ENCODE results near the gene FAT3.
A peak's percentile ranks its signal among the peaks of the same experiment; 100 is the strongest.

The FAT3 gene

GRCh38 chr11:92227230-92227814 is 2.7 kb downstream of the FAT3 start:
- DNase-seq (ENCODE audit: insufficient read length, low spot score) (no peak), FAIRE-seq (no peak)

- FAIRE-seq (no peak), DNase-seq (ENCODE audit: insufficient read length, low spot score) (no peak)
Measured at GRCh38 chr11:92227959-92228935, 3.6 kb downstream of the FAT3 start.

- no peak for FAIRE-seq
- no peak for DNase-seq (ENCODE audit: insufficient read length, low spot score)
Measured at GRCh38 chr11:92236856-92237255, 12.2 kb downstream of the FAT3 start.

- FAIRE-seq (peak; percentile 20), DNase-seq (ENCODE audit: insufficient read length, low spot score) (no peak)
Measured at GRCh38 chr11:92240916-92241315, 16.3 kb downstream of the FAT3 start.

GRCh38 chr11:92245700-92246271 is 21.2 kb downstream of the FAT3 start:
- no peak for FAIRE-seq
- DNase-seq (ENCODE audit: insufficient read length, low spot score), result no peak

- DNase-seq (ENCODE audit: insufficient read length, low spot score) (no peak), FAIRE-seq (no peak)
Measured at GRCh38 chr11:92246630-92247029, 22.0 kb downstream of the FAT3 start.

GRCh38 chr11:92249156-92249753 is 24.6 kb downstream of the FAT3 start:
- no peak for FAIRE-seq

GRCh38 chr11:92251980-92252379 is 27.4 kb downstream of the FAT3 start:
- no peak for FAIRE-seq

More at GRCh38 chr11:92249156-92249753, 24.6 kb downstream of the FAT3 start:
- DNase-seq (ENCODE audit: insufficient read length, low spot score), result no peak

GRCh38 chr11:92253421-92253820 is 28.8 kb downstream of the FAT3 start:
- no peak for FAIRE-seq
- no peak for DNase-seq (ENCODE audit: insufficient read length, low spot score)

More at GRCh38 chr11:92251980-92252379, 27.4 kb downstream of the FAT3 start:
- no peak for DNase-seq (ENCODE audit: insufficient read length, low spot score)

GRCh38 chr11:92253945-92254344 is 29.3 kb downstream of the FAT3 start:
- no peak for FAIRE-seq
- DNase-seq (ENCODE audit: insufficient read length, low spot score), result no peak

- FAIRE-seq, result no peak
- no peak for DNase-seq (ENCODE audit: insufficient read length, low spot score)
Measured at GRCh38 chr11:92257536-92257935, 32.9 kb downstream of the FAT3 start.

- FAIRE-seq (no peak), DNase-seq (ENCODE audit: insufficient read length, low spot score) (no peak)
Measured at GRCh38 chr11:92259861-92260260, 35.2 kb downstream of the FAT3 start.

GRCh38 chr11:92264350-92264749 is 39.7 kb downstream of the FAT3 start:
- FAIRE-seq, result no peak
- no peak for DNase-seq (ENCODE audit: insufficient read length, low spot score)

GRCh38 chr11:92266806-92267205 is 42.2 kb downstream of the FAT3 start:
- FAIRE-seq (no peak), DNase-seq (ENCODE audit: insufficient read length, low spot score) (no peak)

GRCh38 chr11:92267278-92267677 is 42.7 kb downstream of the FAT3 start:
- no peak for FAIRE-seq
- no peak for DNase-seq (ENCODE audit: insufficient read length, low spot score)

- DNase-seq (ENCODE audit: insufficient read length, low spot score) (no peak), FAIRE-seq (no peak)
Measured at GRCh38 chr11:92267968-92268367, 43.4 kb downstream of the FAT3 start.

- no peak for DNase-seq (ENCODE audit: insufficient read length, low spot score)
- no peak for FAIRE-seq
Measured at GRCh38 chr11:92268546-92268945, 43.9 kb downstream of the FAT3 start.

- FAIRE-seq, result peak; percentile 90
- peak; percentile 50 for DNase-seq (ENCODE audit: insufficient read length, low spot score)
Measured at GRCh38 chr11:92269021-92269420, 44.4 kb downstream of the FAT3 start.

GRCh38 chr11:92269841-92270240 is 45.2 kb downstream of the FAT3 start:
- DNase-seq (ENCODE audit: insufficient read length, low spot score), result no peak
- FAIRE-seq, result no peak

GRCh38 chr11:92272651-92273050 is 48.0 kb downstream of the FAT3 start:
- no peak for FAIRE-seq

More at GRCh38 chr11:92272651-92273050, 48.0 kb downstream of the FAT3 start:
- DNase-seq (ENCODE audit: insufficient read length, low spot score), result no peak
